Measurements from ENCODE around the gene PLAAT2. TPM values are rescaled to one million over a fixed set of nuclear protein-coding genes. Genes with fewer than 3 reads are reported as not detected.

The PLAAT2 gene
- total RNA-seq, 4 donors from 2014 or later: not detected

Other genes with a start within 250 kb of the PLAAT2 start
- not detected for gene SLC22A9, start 193.6 kb downstream of the PLAAT2 start, total RNA-seq
- 1 to 10 TPM in 2 of 4 donors, under 1 TPM in 1, not detected in 1; 0.29 to 4.2 (median 3.7) TPM for gene PLAAT5, start 72.2 kb downstream of the PLAAT2 start, total RNA-seq
- gene LGALS12, start 57.3 kb downstream of the PLAAT2 start, total RNA-seq: not detected
- 10 to 100 TPM in 3 of 4 donors, 1 to 10 TPM in 1; 3.6 to 30.3 (median 22.9) TPM for gene PLAAT4, start 26.6 kb downstream of the PLAAT2 start, total RNA-seq
- gene PLAAT3, start 51.1 kb upstream of the PLAAT2 start, total RNA-seq: 10 to 100 TPM; 10.0 to 32.3 (median 14.0) TPM
- 100 to 1,000 TPM in 1 of 4 donors, 10 to 100 TPM in 3; 49.4 to 158 (median 87.6) TPM for gene ATL3, start 108.0 kb upstream of the PLAAT2 start, total RNA-seq
- 10 to 100 TPM; 52.5 to 86.8 (median 63.9) TPM for gene RTN3, start 118.1 kb upstream of the PLAAT2 start, total RNA-seq
- gene ZFTA, start 205.4 kb upstream of the PLAAT2 start, total RNA-seq: 10 to 100 TPM; 19.7 to 61.5 (median 48.4) TPM

Data from uterus (tissue), 4 donors.